Caco-2 (cell line): ENCODE results near the gene TMEM18. TPM values are rescaled to one million over a fixed set of nuclear protein-coding genes. Genes with fewer than 3 reads are reported as not detected.

ENCODE experiments used
- BruUV-seq: library from RNA; stranded (reverse); fragments of 400-500 nt; replicated peaks from 2 replicates; lab custom pipeline; 2021; lab: Mats Ljungman, UMichigan
- CTCF ChIA-PET: fragments of 300-600 bp; sonication (Branson Sonifier 250); formaldehyde crosslinking; loops from one replicate; lab custom pipeline; 2022; ENCODE audit warnings: antibody characterized with exemption; lab: Charles Lee
- POLR2A ChIA-PET: fragments of 300-600 bp; sonication (Branson Sonifier 250); formaldehyde crosslinking; loops from one replicate; lab custom pipeline; 2022; ENCODE audit warnings: antibody characterized with exemption; lab: Charles Lee
- DNase-seq, 2 experiments: peaks; one replicate each; pipeline versions ENCODE4 v3.0.0 to v3.0.0-alpha.2; 2020 to 2022
- H3K27me3 ChIP-seq: replicated peaks from 2 replicates; pipeline ENCODE4 v1.6.0; 2011; ENCODE audit warnings: low read length; ENCODE audit not compliant: control insufficient read depth, insufficient read depth
- H3K36me3 ChIP-seq: 2 replicates; pipeline ENCODE4 v1.5.1; 2011; ENCODE audit warnings: low read length; ENCODE audit not compliant: control insufficient read depth, insufficient read depth
- H3K4me1 ChIP-seq: fragments of 250-450 bp; sonication (Bioruptor Pico); 2 replicates; pipeline ENCODE4 v1.5.1; 2020; ENCODE audit warnings: mild to moderate bottlenecking
- H3K4me3 ChIP-seq: 2 replicates; pipeline ENCODE4 v1.5.1; 2011; ENCODE audit warnings: low read depth, mild to moderate bottlenecking, control low read depth, low read length
- H3K9me3 ChIP-seq: fragments of 250-450 bp; sonication (Bioruptor Pico); 2 replicates; pipeline ENCODE4 v1.5.1; 2020; ENCODE audit warnings: mild to moderate bottlenecking, moderate library complexity
- H3K27ac Mint-ChIP-seq: one replicate; pipeline ENCODE4 v1.8.0; 2022; ENCODE audit warnings: mixed read lengths; ENCODE audit not compliant: unreplicated experiment
- H3K27me3 Mint-ChIP-seq: one replicate; pipeline ENCODE4 v1.8.0; 2022; ENCODE audit warnings: mixed read lengths; ENCODE audit not compliant: insufficient read depth, unreplicated experiment
- H3K36me3 Mint-ChIP-seq: one replicate; pipeline ENCODE4 v1.8.0; 2022; ENCODE audit warnings: mild to moderate bottlenecking, mixed read lengths; ENCODE audit not compliant: insufficient read depth, unreplicated experiment
- H3K4me1 Mint-ChIP-seq: one replicate; pipeline ENCODE4 v1.8.0; 2022; ENCODE audit warnings: low read depth, mixed read lengths; ENCODE audit not compliant: unreplicated experiment
- H3K4me3 Mint-ChIP-seq: one replicate; pipeline ENCODE4 v1.8.0; 2022; ENCODE audit warnings: mild to moderate bottlenecking, moderate library complexity, mixed read lengths; ENCODE audit not compliant: unreplicated experiment
- H3K9me3 Mint-ChIP-seq: one replicate; pipeline ENCODE4 v1.8.0; 2022; ENCODE audit warnings: mixed read lengths; ENCODE audit not compliant: unreplicated experiment
- CTCF ChIP-seq, 2 experiments: fragments of 200-600 bp in 1 of 2; IDR thresholded peaks; 1 replicate in 1 of 2; 2 replicates in 1 of 2; pipeline versions ENCODE4 v1.5.1 to v1.8.0; 2011 to 2022; ENCODE audit warnings: antibody characterized with exemption in 1 of 2, control low read depth in 1 of 2, inconsistent platforms in 1 of 2, low read depth in 1 of 2, low read length in 1 of 2, mild to moderate bottlenecking in 1 of 2, moderate library complexity in 1 of 2; ENCODE audit not compliant: insufficient read depth in 1 of 2, severe bottlenecking in 1 of 2, unreplicated experiment in 1 of 2
- intact Hi-C: fragments of 100-400 bp; cut with micrococcal nuclease; formaldehyde crosslinking; loops from one replicate; pipeline ENCODE4 v1.10.0; 2022; ENCODE audit not compliant: unreplicated experiment
- total RNA-seq: library from RNA; stranded (reverse); gene quantifications from 2 replicates; pipeline ENCODE4 v1.2.3, GENCODE V29; 2022

Gene TMEM18
- total RNA-seq, 1 experiment from 2014 or later: 22.9 TPM

GRCh38 chr2:620471-621302 lies 56.5 kb downstream of the TMEM18 start:
- H3K36me3 Mint-ChIP-seq: peaks cover 6% of the 10 kb centered on the region
- peaks cover 21% of the 10 kb centered on the region for H3K9me3 Mint-ChIP-seq
- Histone ChIP-seq H3K36me3 (no peaks in the 10 kb centered on the region), H3K4me3 (no peak overlapping the region), H3K4me1 (no peaks in the 10 kb centered on the region), H3K27me3 (no peaks in the 10 kb centered on the region; the same call in 1 of the 2 replicates), H3K9me3 (peaks cover 8% of the 10 kb centered on the region)
- no peak overlapping the region for H3K4me3 Mint-ChIP-seq
- no peak for TF ChIP-seq CTCF (IDR thresholded peaks at IDR 0.05; ENCODE audit: insufficient read depth in 1 of 2, low read depth in 1 of 2, low read length in 1 of 2, severe bottlenecking in 1 of 2, unreplicated experiment in 1 of 2)
- ChIA-PET CTCF (no interaction called here), POLR2A (no interaction called here)
- intact Hi-C loops: no loop called here
- no peak for DNase-seq
- peaks cover 3% of the 10 kb centered on the region for H3K27me3 Mint-ChIP-seq
- no peak overlapping the region for H3K27ac Mint-ChIP-seq
- no TSS peak for BruUV-seq
- H3K4me1 Mint-ChIP-seq: no peaks in the 10 kb centered on the region

- Mint-ChIP-seq H3K36me3 (peaks cover 3% of the 10 kb centered on the region), H3K9me3 (peaks cover 21% of the 10 kb centered on the region), H3K4me3 (no peak overlapping the region), H3K27me3 (peaks cover 3% of the 10 kb centered on the region), H3K4me1 (no peaks in the 10 kb centered on the region), H3K27ac (no peak overlapping the region)
- Histone ChIP-seq H3K27me3 (no peaks in the 10 kb centered on the region), H3K4me3 (no peak overlapping the region), H3K4me1 (no peaks in the 10 kb centered on the region), H3K36me3 (no peaks in the 10 kb centered on the region), H3K9me3 (peaks cover 8% of the 10 kb centered on the region)
- BruUV-seq: no TSS peak
- ChIA-PET CTCF (no interaction called here), POLR2A (no interaction called here)
- intact Hi-C loops: no loop called here
- DNase-seq: no peak
- no peak for TF ChIP-seq CTCF (IDR thresholded peaks at IDR 0.05; ENCODE audit: insufficient read depth in 1 of 2, low read depth in 1 of 2, low read length in 1 of 2, severe bottlenecking in 1 of 2, unreplicated experiment in 1 of 2)
These were observed 57.2 kb downstream of the TMEM18 start for GRCh38 chr2:620004-620403.

GRCh38 chr2:618422-618990 lies 58.7 kb downstream of the TMEM18 start:
- TF ChIP-seq CTCF (IDR thresholded peaks at IDR 0.05; ENCODE audit: insufficient read depth in 1 of 2, low read depth in 1 of 2, low read length in 1 of 2, severe bottlenecking in 1 of 2, unreplicated experiment in 1 of 2): no peak
- no peak overlapping the region for H3K4me3 ChIP-seq
- no TSS peak for BruUV-seq
- no peaks in the 10 kb centered on the region for H3K27me3 ChIP-seq
- peaks cover 3% of the 10 kb centered on the region for H3K27me3 Mint-ChIP-seq
- no peak overlapping the region for H3K27ac Mint-ChIP-seq
- no peaks in the 10 kb centered on the region for H3K36me3 ChIP-seq
- POLR2A ChIA-PET: no interaction called here
- no peaks in the 10 kb centered on the region for H3K4me1 Mint-ChIP-seq
- no peaks in the 10 kb centered on the region for H3K36me3 Mint-ChIP-seq
- H3K9me3 Mint-ChIP-seq: peaks cover 21% of the 10 kb centered on the region
- CTCF ChIA-PET: no interaction called here
- H3K9me3 ChIP-seq: peaks cover 8% of the 10 kb centered on the region
- no peaks in the 10 kb centered on the region for H3K4me1 ChIP-seq
- H3K4me3 Mint-ChIP-seq: no peak overlapping the region
- intact Hi-C loops: no loop called here
- DNase-seq: no peak
